K562 (cell line): ENCODE data around the gene ZNF438. TPM values are rescaled to one million over a fixed set of nuclear protein-coding genes. Genes with fewer than 3 reads are reported as not detected.

Experiments
- ATAC-seq: fragments of 200-7000 bp; cut with Tn5 transposase; 3 replicates; pipeline ENCODE4 v1.9.1; 2020; ENCODE audit warnings: moderate library complexity
- BruUV-seq: library from RNA; stranded (reverse); fragments of 400-500 nt; replicated peaks from 2 replicates; lab custom pipeline; 2021; lab: Mats Ljungman, UMichigan
- CTCF ChIA-PET: fragments of 300-600 bp; formaldehyde crosslinking; extraction: SDS; loops from one replicate; lab custom pipeline; 2021; ENCODE audit warnings: low intra/inter-chr PET ratio; lab: Yijun Ruan, JAX
- POLR2A ChIA-PET: fragments of 300-600, 350-650 bp; sonication (Branson Sonifier 250); formaldehyde crosslinking; extraction: SDS; loops from one replicate; lab custom pipeline; 2021; ENCODE audit warnings: antibody characterized with exemption, inconsistent platforms; lab: Yijun Ruan, JAX
- DNase-seq, 4 experiments: peaks; one replicate each; pipeline versions ENCODE4 v3.0.0 to v3.0.0-alpha.2; 2011 to 2018; ENCODE audit warnings: low spot score in 3 of 4, mixed read lengths in 3 of 4; ENCODE audit errors: extremely low read depth in 1 of 4
- FAIRE-seq: peaks from 2 replicates; lab custom pipeline; 2011; peaks lifted over from hg19 to GRCh38; lab: Jason Lieb, UNC
- H2AFZ ChIP-seq: 2 replicates; pipeline ENCODE4 v1.6.0; 2011; ENCODE audit warnings: low read depth, low read length, control low read depth, inconsistent platforms
- H3K27ac ChIP-seq: fragments of 200-600 bp; 3 replicates; pipeline ENCODE4 v1.8.0; 2011; ENCODE audit warnings: low read depth, mild to moderate bottlenecking, control low read depth, inconsistent platforms, low read length, moderate library complexity, mixed read lengths; ENCODE audit errors: extremely low read depth
- H3K27me3 ChIP-seq, 2 experiments: fragments of 300-600 bp in 1 of 2; 2 replicates in 1 of 2; 3 replicates in 1 of 2; pipeline versions ENCODE4 v1.6.0 to v1.8.0; 2011; ENCODE audit warnings: inconsistent platforms in 2 of 2, low read length in 2 of 2, mild to moderate bottlenecking in 1 of 2, mixed read lengths in 1 of 2, moderate library complexity in 1 of 2; ENCODE audit not compliant: control insufficient read depth in 2 of 2, insufficient read depth in 2 of 2
- H3K36me3 ChIP-seq: fragments of 300-600 bp; 3 replicates; pipeline ENCODE4 v1.8.0; 2011; ENCODE audit warnings: mild to moderate bottlenecking, low read length, inconsistent platforms; ENCODE audit not compliant: control insufficient read depth, insufficient read depth
- H3K4me1 ChIP-seq, 2 experiments: fragments of 200-600 bp in 1 of 2; replicated peaks in 1 of 2; 2 replicates in 1 of 2; 3 replicates in 1 of 2; pipeline versions ENCODE4 v1.5.1 to v1.8.0; 2011; ENCODE audit warnings: inconsistent platforms in 2 of 2, low read length in 2 of 2, mild to moderate bottlenecking in 1 of 2, mixed read lengths in 1 of 2, moderate library complexity in 1 of 2; ENCODE audit not compliant: control insufficient read depth in 2 of 2, insufficient read depth in 2 of 2
- H3K4me2 ChIP-seq: 2 replicates; pipeline ENCODE4 v1.6.1; 2011; ENCODE audit warnings: low read length, control low read depth, inconsistent platforms, mixed read lengths; ENCODE audit not compliant: insufficient read depth
- H3K4me3 ChIP-seq: fragments of 200-600 bp; sonication (generic), shearing (Covaris generic); 2 replicates; pipeline ENCODE4 v1.5.1; 2016; ENCODE audit warnings: control low read depth, inconsistent platforms
- H3K79me2 ChIP-seq: fragments of 200-600 bp; 3 replicates; pipeline ENCODE4 v1.8.0; 2011; ENCODE audit warnings: low read length, inconsistent platforms; ENCODE audit not compliant: control insufficient read depth, insufficient read depth
- H3K9ac ChIP-seq, 2 experiments: 2 replicates each; pipeline versions ENCODE4 v1.6.0 to v1.6.1; 2011; ENCODE audit warnings: low read depth in 2 of 2, low read length in 2 of 2, control low read depth in 1 of 2, inconsistent platforms in 1 of 2, mild to moderate bottlenecking in 1 of 2, mixed read lengths in 1 of 2; ENCODE audit not compliant: insufficient read depth in 1 of 2
- H3K9me1 ChIP-seq: one replicate; pipeline ENCODE4 v1.6.0; 2011; ENCODE audit warnings: inconsistent platforms, mild to moderate bottlenecking, low read length, moderate library complexity; ENCODE audit not compliant: control insufficient read depth, insufficient read depth
- H3K9me3 ChIP-seq: replicated peaks from 2 replicates; pipeline ENCODE4 v1.5.1; 2011; ENCODE audit warnings: low read depth, low read length, inconsistent platforms; ENCODE audit not compliant: control insufficient read depth, insufficient read depth
- H4K20me1 ChIP-seq: replicated peaks from 2 replicates; pipeline ENCODE4 v1.6.1; 2011; ENCODE audit warnings: low read length, inconsistent platforms, mixed read lengths; ENCODE audit not compliant: control insufficient read depth, insufficient read depth
- BCL6 ChIP-seq: fragments of 250-450 bp; sonication (Bioruptor Pico); IDR thresholded peaks from 2 replicates; pipeline ENCODE4 v1.4.0; 2020
- ELF4 ChIP-seq: fragments of 450-650 bp; formaldehyde crosslinking; IDR thresholded peaks from 2 replicates; pipeline ENCODE4 v1.4.0; 2022; ENCODE audit warnings: missing genetic modification characterization
- EP400 ChIP-seq: fragments of 450-650 bp; IDR thresholded peaks from 2 replicates; pipeline ENCODE4 v1.6.1; 2017; ENCODE audit warnings: antibody characterized with exemption, mild to moderate bottlenecking, moderate library complexity
- GABPB2 ChIP-seq: fragments of 250-450 bp; sonication (Bioruptor Pico); conservative IDR thresholded peaks from 2 replicates; pipeline ENCODE4 v1.5.1; 2021; ENCODE audit warnings: mild to moderate bottlenecking
- HNRNPL ChIP-seq: fragments of 200-400 bp; formaldehyde crosslinking; IDR thresholded peaks from 2 replicates; pipeline ENCODE4 v1.6.1; 2017; ENCODE audit warnings: low read depth, mild to moderate bottlenecking, low read length
- KAT2B ChIP-seq: IDR thresholded peaks from one replicate; pipeline ENCODE4 v1.6.1; 2012; ENCODE audit warnings: low read depth, mild to moderate bottlenecking, control low read depth, inconsistent platforms, low read length, moderate library complexity
- MAFK ChIP-seq: IDR thresholded peaks from 2 replicates; pipeline ENCODE4 v1.6.1; 2011; ENCODE audit warnings: low read length, improper control_type of control experiment
- PHB2 ChIP-seq: fragments of 450-650 bp; IDR thresholded peaks from 2 replicates; pipeline ENCODE4 v1.6.1; 2017; ENCODE audit warnings: low read depth
- SRF ChIP-seq, 2 experiments: fragments of 250-450, 450-650 bp in 1 of 2; sonication (Bioruptor Pico) in 1 of 2; sonication (generic) in 1 of 2; formaldehyde crosslinking; IDR thresholded peaks; 2 replicates each; pipeline versions ENCODE4 v1.5.0 to v1.5.1; 2020 to 2022; ENCODE audit warnings: mild to moderate bottlenecking in 1 of 2, missing genetic modification reagents in 1 of 2
- TEAD2 ChIP-seq: fragments of 450-650 bp; IDR thresholded peaks from 2 replicates; pipeline ENCODE4 v1.6.1; 2016; ENCODE audit warnings: missing genetic modification characterization, control low read depth, missing compliant biosample characterization
- TOE1 ChIP-seq, 2 experiments: fragments of 450-650 bp in 1 of 2; sonication (generic) in 1 of 2; formaldehyde crosslinking in 1 of 2; IDR thresholded peaks; 2 replicates each; pipeline versions ENCODE4 v1.7.1 to v1.8.0; 2016 to 2022; ENCODE audit warnings: borderline replicate concordance in 2 of 2, mild to moderate bottlenecking in 2 of 2, antibody characterized with exemption in 1 of 2, inconsistent platforms in 1 of 2, low read depth in 1 of 2, missing genetic modification reagents in 1 of 2, moderate library complexity in 1 of 2
- ZNF253 ChIP-seq: fragments of 250-450 bp; sonication (Bioruptor Pico); conservative IDR thresholded peaks from 2 replicates; pipeline ENCODE4 v1.6.1; 2021; ENCODE audit warnings: mild to moderate bottlenecking
- WGBS: fragments of 100-300 bp; shearing (Covaris generic); methylation state at CpG from one replicate; pipeline ENCODE4 v1.1.6; 2016; ENCODE audit warnings: low coverage, mixed read lengths; ENCODE audit not compliant: insufficient coverage; ENCODE audit errors: missing lambda C conversion rate; 5-methylcytosine and 5-hydroxymethylcytosine counted together
- in situ Hi-C: fragments of 300-500 bp; cut with MboI; formaldehyde crosslinking; loops from 4 replicates; pipeline ENCODE4 v1.15.0; 2018; ENCODE audit warnings: inconsistent platforms, mixed read lengths
- intact Hi-C: fragments of 100-400 bp; cut with micrococcal nuclease; formaldehyde crosslinking; loops from 2 replicates; pipeline ENCODE4 v1.14.2; 2022
- polyA plus RNA-seq, 8 experiments: library from polyadenylated mRNA; depleted of rRNA in 4 of 8; stranded (reverse) in 5 of 8; unstranded in 3 of 8; fragments of >200 nt; fragmentation: Nextera tagmentation in 2 of 8; fragmentation: Illumina TruSeq in 1 of 8; extraction: Ambion mirVana in 2 of 8; extraction: Trizol in 1 of 8; gene quantifications; 2 replicates each; pipeline versions ENCODE4 v1.2.1 to v1.2.3, GENCODE V29; 2011 to 2014; ENCODE audit warnings: inconsistent platforms in 1 of 8, missing spikeins in 1 of 8
- total RNA-seq, 7 experiments: library from RNA; depleted of rRNA in 6 of 7; stranded (reverse); fragments of >200 nt in 6 of 7; fragmentation: Illumina TruSeq in 2 of 7; extraction: Trizol in 2 of 7; gene quantifications; 2 replicates each; pipeline versions ENCODE4 v1.2.1 to v1.2.3, GENCODE V29; 2011 to 2021; ENCODE audit warnings: low replicate concordance in 1 of 7
- TF ChIP-seq, protein P1 (sequence below): fragments of 450-650 bp; formaldehyde crosslinking; IDR thresholded peaks from 2 replicates; pipeline ENCODE4 v1.4.0; 2020; ENCODE audit warnings: mild to moderate bottlenecking, moderate library complexity
- TF ChIP-seq, protein P2 (sequence below): fragments of 250-450 bp; sonication (Bioruptor Pico); IDR thresholded peaks from 2 replicates; pipeline ENCODE4 v1.5.0; 2020; ENCODE audit warnings: mild to moderate bottlenecking

The ZNF438 gene
- total and polyA plus RNA-seq, 9 of the 15 experiments (the other 6 are each of a cell fraction or from before 2014, with no cell fraction given) = 0.45 to 1.5 (median 0.91) TPM

DNA sequence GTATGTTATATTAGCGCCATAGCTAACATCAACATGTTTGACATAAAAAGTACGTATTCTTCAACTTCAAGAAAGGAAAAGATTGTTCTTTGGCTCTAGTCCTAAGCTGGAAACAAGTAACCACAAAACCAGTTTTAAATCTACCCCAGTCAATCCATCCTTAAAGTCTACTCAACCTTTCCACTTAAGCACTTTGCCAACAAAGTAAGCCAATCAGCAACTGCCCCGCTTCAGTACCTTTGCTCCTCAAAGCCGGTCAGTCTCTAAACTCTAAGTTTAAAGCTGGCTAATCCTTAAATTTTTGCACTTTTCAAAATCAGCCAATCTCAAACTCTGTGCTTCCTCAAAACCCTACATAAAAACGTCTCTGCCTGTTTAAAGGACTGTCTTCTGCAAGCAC, 8.1 kb downstream of the ZNF438 start:
- no peak for ATAC-seq
- no peak for DNase-seq
- Histone ChIP-seq H3K4me3 (no peak overlapping the region), H3K27me3 (no peaks in the 10 kb centered on the region), H3K4me2 (no peak overlapping the region), H4K20me1 (no peaks in the 10 kb centered on the region), H3K79me2 (no peaks in the 10 kb centered on the region), H3K9ac (no peak overlapping the region), H2AFZ (no peak overlapping the region), H3K9me3 (no peaks in the 10 kb centered on the region), H3K27ac (no peak overlapping the region), H3K4me1 (no peaks in the 10 kb centered on the region), H3K9me1 (no peaks in the 10 kb centered on the region), H3K36me3 (no peaks in the 10 kb centered on the region)
- no peak for FAIRE-seq
- intact Hi-C loops (no loop called here), in situ Hi-C loops (no loop called here)
- ChIA-PET CTCF (no interaction called here), POLR2A (no interaction called here)
- no TSS peak for BruUV-seq
- 11% methylated on average over 5 of the region's 5 CpGs for WGBS
- TF ChIP-seq SRF (CRISPR knock-in tag; IDR thresholded peaks at IDR 0.05) = no peak
- no peak for TF ChIP-seq ZNF253
- TF ChIP-seq TEAD2 (tag) = no peak
- TF ChIP-seq GABPB2 (CRISPR knock-in tag) = no peak
- no peak for TF ChIP-seq BCL6 (CRISPR knock-in tag)
- no peak for TF ChIP-seq MAFK
- TF ChIP-seq HNRNPL = no peak
- TF ChIP-seq PHB2 = no peak
- no peak for TF ChIP-seq TOE1 (IDR thresholded peaks at IDR 0.05; ENCODE audit: borderline replicate concordance)
- no peak for TF ChIP-seq TOE1 (CRISPR knock-in tag; IDR thresholded peaks at IDR 0.05; ENCODE audit: borderline replicate concordance, low read depth)
- TF ChIP-seq ELF4 (CRISPR knock-in tag) = no peak
- TF ChIP-seq, protein P1, sequence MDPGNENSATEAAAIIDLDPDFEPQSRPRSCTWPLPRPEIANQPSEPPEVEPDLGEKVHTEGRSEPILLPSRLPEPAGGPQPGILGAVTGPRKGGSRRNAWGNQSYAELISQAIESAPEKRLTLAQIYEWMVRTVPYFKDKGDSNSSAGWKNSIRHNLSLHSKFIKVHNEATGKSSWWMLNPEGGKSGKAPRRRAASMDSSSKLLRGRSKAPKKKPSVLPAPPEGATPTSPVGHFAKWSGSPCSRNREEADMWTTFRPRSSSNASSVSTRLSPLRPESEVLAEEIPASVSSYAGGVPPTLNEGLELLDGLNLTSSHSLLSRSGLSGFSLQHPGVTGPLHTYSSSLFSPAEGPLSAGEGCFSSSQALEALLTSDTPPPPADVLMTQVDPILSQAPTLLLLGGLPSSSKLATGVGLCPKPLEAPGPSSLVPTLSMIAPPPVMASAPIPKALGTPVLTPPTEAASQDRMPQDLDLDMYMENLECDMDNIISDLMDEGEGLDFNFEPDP = no peak
- TF ChIP-seq EP400 = no peak
- no peak for TF ChIP-seq KAT2B
- TF ChIP-seq, protein P2, sequence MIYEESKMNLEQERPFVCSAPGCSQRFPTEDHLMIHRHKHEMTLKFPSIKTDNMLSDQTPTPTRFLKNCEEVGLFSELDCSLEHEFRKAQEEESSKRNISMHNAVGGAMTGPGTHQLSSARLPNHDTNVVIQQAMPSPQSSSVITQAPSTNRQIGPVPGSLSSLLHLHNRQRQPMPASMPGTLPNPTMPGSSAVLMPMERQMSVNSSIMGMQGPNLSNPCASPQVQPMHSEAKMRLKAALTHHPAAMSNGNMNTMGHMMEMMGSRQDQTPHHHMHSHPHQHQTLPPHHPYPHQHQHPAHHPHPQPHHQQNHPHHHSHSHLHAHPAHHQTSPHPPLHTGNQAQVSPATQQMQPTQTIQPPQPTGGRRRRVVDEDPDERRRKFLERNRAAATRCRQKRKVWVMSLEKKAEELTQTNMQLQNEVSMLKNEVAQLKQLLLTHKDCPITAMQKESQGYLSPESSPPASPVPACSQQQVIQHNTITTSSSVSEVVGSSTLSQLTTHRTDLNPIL (CRISPR knock-in tag) = no peak
- TF ChIP-seq, all 486 proteins: peak for 0
